ENCODE results near the gene SRXN1.

SRXN1 gene

GRCh38 chr20:607476-607875 lies 45.5 kb downstream of the SRXN1 start:
- H3K27me3 ChIP-seq (ENCODE audit: control insufficient read depth, insufficient read depth, low read length) = no peaks in the 10 kb centered on the region
- TF ChIP-seq, protein P1, sequence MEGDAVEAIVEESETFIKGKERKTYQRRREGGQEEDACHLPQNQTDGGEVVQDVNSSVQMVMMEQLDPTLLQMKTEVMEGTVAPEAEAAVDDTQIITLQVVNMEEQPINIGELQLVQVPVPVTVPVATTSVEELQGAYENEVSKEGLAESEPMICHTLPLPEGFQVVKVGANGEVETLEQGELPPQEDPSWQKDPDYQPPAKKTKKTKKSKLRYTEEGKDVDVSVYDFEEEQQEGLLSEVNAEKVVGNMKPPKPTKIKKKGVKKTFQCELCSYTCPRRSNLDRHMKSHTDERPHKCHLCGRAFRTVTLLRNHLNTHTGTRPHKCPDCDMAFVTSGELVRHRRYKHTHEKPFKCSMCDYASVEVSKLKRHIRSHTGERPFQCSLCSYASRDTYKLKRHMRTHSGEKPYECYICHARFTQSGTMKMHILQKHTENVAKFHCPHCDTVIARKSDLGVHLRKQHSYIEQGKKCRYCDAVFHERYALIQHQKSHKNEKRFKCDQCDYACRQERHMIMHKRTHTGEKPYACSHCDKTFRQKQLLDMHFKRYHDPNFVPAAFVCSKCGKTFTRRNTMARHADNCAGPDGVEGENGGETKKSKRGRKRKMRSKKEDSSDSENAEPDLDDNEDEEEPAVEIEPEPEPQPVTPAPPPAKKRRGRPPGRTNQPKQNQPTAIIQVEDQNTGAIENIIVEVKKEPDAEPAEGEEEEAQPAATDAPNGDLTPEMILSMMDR (IDR thresholded peaks at IDR 0.05) = no peak
- no peaks in the 10 kb centered on the region for H3K4me1 ChIP-seq
- H3K4me3 ChIP-seq (ENCODE audit: low read depth, low read length) = no peak overlapping the region
- no peak overlapping the region for H3K4me2 ChIP-seq (ENCODE audit: low read length)
- no peaks in the 10 kb centered on the region for H3K9me3 ChIP-seq (ENCODE audit: control insufficient read depth, low read length)
- no peak overlapping the region for H3K9ac ChIP-seq
- H3K79me2 ChIP-seq = no peaks in the 10 kb centered on the region
- no peaks in the 10 kb centered on the region for H3K36me3 ChIP-seq (ENCODE audit: control insufficient read depth, insufficient read depth, low read length)
- no peak overlapping the region for H2AFZ ChIP-seq
- H3K27ac ChIP-seq = no peak overlapping the region

DNA sequence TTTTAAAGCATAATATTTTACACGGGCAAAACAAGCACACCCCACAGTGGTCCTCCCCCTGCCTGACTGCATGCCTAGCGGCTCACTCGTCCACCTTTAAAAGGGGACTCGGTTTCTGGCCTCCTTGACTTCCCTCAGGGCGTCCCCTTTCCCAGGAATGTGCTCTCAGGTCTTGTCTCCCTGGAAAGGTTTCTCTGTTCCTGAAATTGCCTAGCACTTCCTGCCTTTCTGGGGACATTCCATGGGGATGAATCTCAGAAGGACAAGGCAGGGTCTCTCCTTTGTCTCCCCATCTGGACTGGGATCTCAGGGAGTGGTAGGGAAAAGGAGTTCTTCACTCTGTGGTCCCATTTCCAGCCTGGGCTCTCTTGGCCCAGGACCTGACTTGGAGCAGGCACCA lies 47.8 kb downstream of the SRXN1 start:
- H3K4me3 ChIP-seq (ENCODE audit: low read depth, low read length) = no peak overlapping the region
- H3K27me3 ChIP-seq (ENCODE audit: control insufficient read depth, insufficient read depth, low read length) = no peaks in the 10 kb centered on the region
- TF ChIP-seq, protein P1 (IDR thresholded peaks at IDR 0.05) = no peak

GRCh38 chr20:603116-603640 lies 49.8 kb downstream of the SRXN1 start:
- H2AFZ ChIP-seq = no peak overlapping the region
- H3K9ac ChIP-seq = no peak overlapping the region

More for the DNA sequence above, 47.8 kb downstream of the SRXN1 start:
- Histone ChIP-seq H3K36me3 (ENCODE audit: control insufficient read depth, insufficient read depth, low read length) (no peaks in the 10 kb centered on the region), H3K4me2 (ENCODE audit: low read length) (no peak overlapping the region), H3K4me1 (no peaks in the 10 kb centered on the region), H3K27ac (no peak overlapping the region), H3K79me2 (no peaks in the 10 kb centered on the region), H2AFZ (no peak overlapping the region), H3K9ac (no peak overlapping the region), H3K9me3 (ENCODE audit: control insufficient read depth, low read length) (no peaks in the 10 kb centered on the region)

DNA sequence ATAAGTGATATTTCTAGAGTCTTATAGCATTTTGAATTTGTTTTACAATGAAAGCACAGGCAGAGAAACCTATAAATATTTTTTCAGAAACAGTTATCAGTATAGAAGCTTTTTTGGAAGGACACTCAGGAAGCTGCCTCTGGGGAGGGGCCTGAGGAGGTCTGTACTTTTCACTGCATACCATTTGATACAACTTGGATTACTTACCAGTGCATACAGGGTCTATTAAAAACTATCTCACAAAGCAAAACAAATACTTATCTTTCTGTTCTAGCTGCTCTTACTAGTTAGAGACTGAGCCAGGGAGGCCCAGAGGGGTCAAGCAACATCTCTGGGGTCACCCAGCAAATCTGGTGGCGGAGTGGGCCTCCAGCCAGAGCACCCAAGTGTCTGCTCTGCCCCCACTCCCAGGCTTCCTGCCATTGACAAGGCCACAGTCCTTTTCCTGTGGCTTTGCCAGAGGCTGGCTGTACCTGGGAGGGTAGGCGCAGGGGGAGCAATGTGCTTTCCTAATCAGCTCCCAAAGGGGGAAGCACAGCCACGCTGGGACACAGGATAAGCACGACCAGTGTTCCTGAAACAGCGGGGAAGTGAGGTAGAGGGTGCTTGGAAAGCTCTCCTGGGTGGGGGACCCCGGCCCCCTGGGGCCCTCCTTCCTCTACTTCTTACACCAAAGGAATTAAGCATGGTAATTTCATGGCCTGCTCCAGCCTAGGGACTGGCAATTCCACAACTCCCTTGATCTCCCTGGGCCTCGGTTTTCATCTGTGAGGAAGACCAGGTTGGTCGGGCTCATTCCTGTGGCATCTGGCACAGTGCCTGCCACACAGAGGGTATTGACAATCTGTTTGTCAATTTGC lies 50.7 kb downstream of the SRXN1 start:
- no peaks in the 10 kb centered on the region for H3K27me3 ChIP-seq (ENCODE audit: control insufficient read depth, insufficient read depth, low read length)
- no peak overlapping the region for H3K4me3 ChIP-seq (ENCODE audit: low read depth, low read length)
- H3K9ac ChIP-seq = no peak overlapping the region
- no peak overlapping the region for H2AFZ ChIP-seq
- TF ChIP-seq, protein P1 (IDR thresholded peaks at IDR 0.05) = no peak
- no peaks in the 10 kb centered on the region for H3K36me3 ChIP-seq (ENCODE audit: control insufficient read depth, insufficient read depth, low read length)
- H3K27ac ChIP-seq = no peak overlapping the region
- H3K4me1 ChIP-seq = no peaks in the 10 kb centered on the region
- H3K4me2 ChIP-seq (ENCODE audit: low read length) = no peak overlapping the region
- no peaks in the 10 kb centered on the region for H3K79me2 ChIP-seq
- H3K9me3 ChIP-seq (ENCODE audit: control insufficient read depth, low read length) = no peaks in the 10 kb centered on the region

More at GRCh38 chr20:603116-603640, 49.8 kb downstream of the SRXN1 start:
- Histone ChIP-seq H3K9me3 (ENCODE audit: control insufficient read depth, low read length) (no peaks in the 10 kb centered on the region), H3K27me3 (ENCODE audit: control insufficient read depth, insufficient read depth, low read length) (no peaks in the 10 kb centered on the region), H3K36me3 (ENCODE audit: control insufficient read depth, insufficient read depth, low read length) (no peaks in the 10 kb centered on the region), H3K4me2 (ENCODE audit: low read length) (no peak overlapping the region), H3K79me2 (no peaks in the 10 kb centered on the region), H3K27ac (no peak overlapping the region), H3K4me3 (ENCODE audit: low read depth, low read length) (no peak overlapping the region), H3K4me1 (no peaks in the 10 kb centered on the region)
- TF ChIP-seq, protein P1 (IDR thresholded peaks at IDR 0.05) = no peak
